ENCODE measurements around the gene SLC39A9. TPM values are rescaled to one million over a fixed set of nuclear protein-coding genes. Genes with fewer than 3 reads are reported as not detected.

Gene SLC39A9
- total RNA-seq, 4 donors from 2014 or later: 40.2 to 77.7 (median 68.6) TPM

- Histone ChIP-seq H3K9me3 (no peaks in the 10 kb centered on the region), H3K36me3 (no peaks in the 10 kb centered on the region), H3K4me1 (no peaks in the 10 kb centered on the region), H3K4me3 (no peak overlapping the region), H3K27me3 (no peaks in the 10 kb centered on the region), H3K27ac (no peak overlapping the region)
- intact Hi-C loops (cut with DNase I): no loop called here
- TF ChIP-seq POLR2A (IDR thresholded peaks at IDR 0.05): no peak
- TF ChIP-seq CTCF (IDR thresholded peaks at IDR 0.05): no peak
- 29 to 48% methylated on average over 2 of the region's 2 CpGs for WGBS, 2 donors
- no peak for DNase-seq
These were observed 70.5 kb downstream of the SLC39A9 start for GRCh38 chr14:69468949-69469348.

- 89 to 94% methylated on average over 2 to 3 of the region's 3 CpGs for WGBS, 2 donors
- Histone ChIP-seq H3K27ac (no peak overlapping the region), H3K4me1 (no peaks in the 10 kb centered on the region), H3K27me3 (no peaks in the 10 kb centered on the region), H3K4me3 (no peak overlapping the region), H3K9me3 (no peaks in the 10 kb centered on the region), H3K36me3 (no peaks in the 10 kb centered on the region)
- no peak for TF ChIP-seq POLR2A (IDR thresholded peaks at IDR 0.05)
- TF ChIP-seq CTCF (IDR thresholded peaks at IDR 0.05): no peak
- intact Hi-C loops (cut with DNase I): no loop called here
- no peak for DNase-seq
These were observed 72.9 kb downstream of the SLC39A9 start for GRCh38 chr14:69471436-69471835.

- Histone ChIP-seq H3K27ac (no peak overlapping the region), H3K36me3 (no peaks in the 10 kb centered on the region), H3K27me3 (peaks cover 0 to under 1% (median 0%) of the 10 kb centered on the region in 4 donors), H3K4me3 (no peak overlapping the region), H3K9me3 (no peaks in the 10 kb centered on the region), H3K4me1 (no peaks in the 10 kb centered on the region)
- WGBS, 2 donors: 80 to 86% methylated on average over 10 of the region's 10 CpGs
- no peak for TF ChIP-seq CTCF (IDR thresholded peaks at IDR 0.05)
- no peak for TF ChIP-seq POLR2A (IDR thresholded peaks at IDR 0.05)
- intact Hi-C loops (cut with DNase I): no loop called here
- no peak for DNase-seq
These were observed 73.4 kb downstream of the SLC39A9 start for GRCh38 chr14:69471916-69472315.

- Histone ChIP-seq H3K4me1 (no peaks in the 10 kb centered on the region), H3K9me3 (no peaks in the 10 kb centered on the region), H3K27me3 (peaks cover 0 to 5% (median 0%) of the 10 kb centered on the region in 4 donors), H3K36me3 (no peaks in the 10 kb centered on the region), H3K4me3 (no peak overlapping the region), H3K27ac (no peak overlapping the region)
- TF ChIP-seq POLR2A (IDR thresholded peaks at IDR 0.05) (no peak), CTCF (IDR thresholded peaks at IDR 0.05) (no peak)
- intact Hi-C loops (cut with DNase I): no loop called here
- DNase-seq: no peak
- WGBS, 2 donors: 50% methylated on average over 2 of the region's 3 CpGs; no CpG with 5 or more reads in 1 of the 2 donors
These were observed 74.8 kb downstream of the SLC39A9 start for GRCh38 chr14:69473260-69473659.

- no peak for TF ChIP-seq CTCF (IDR thresholded peaks at IDR 0.05)
- TF ChIP-seq POLR2A (IDR thresholded peaks at IDR 0.05): no peak
These were observed 75.5 kb downstream of the SLC39A9 start for GRCh38 chr14:69473946-69474345.

More at GRCh38 chr14:69473946-69474345, 75.5 kb downstream of the SLC39A9 start:
- intact Hi-C loops (cut with DNase I): no loop called here
- no peak overlapping the region for H3K4me3 ChIP-seq
- no peak for DNase-seq
- H3K9me3 ChIP-seq: no peaks in the 10 kb centered on the region
- 66 to 88% methylated on average over 3 of the region's 3 CpGs for WGBS, 2 donors
- peaks cover 0 to 5% (median 0%) of the 10 kb centered on the region in 4 donors for H3K27me3 ChIP-seq
- H3K4me1 ChIP-seq: no peaks in the 10 kb centered on the region
- no peaks in the 10 kb centered on the region for H3K36me3 ChIP-seq
- H3K27ac ChIP-seq: no peak overlapping the region

Data from esophagus squamous epithelium (tissue), 5 donors.